NCI-H1417 treated with DMSO at 0.1 percent for 48 hours (cell line): ENCODE measurements around the gene CHAC2.
"Not testable (repeated sequence)": the region's sequence is repeated elsewhere in the genome, so short reads cannot be mapped to it uniquely, and the experiment has no call there.

Experiments
- DNase-seq: peaks from one replicate; lab custom pipeline; 2025; lab: John Stamatoyannopoulos, UW

CHAC2 gene

DNA sequence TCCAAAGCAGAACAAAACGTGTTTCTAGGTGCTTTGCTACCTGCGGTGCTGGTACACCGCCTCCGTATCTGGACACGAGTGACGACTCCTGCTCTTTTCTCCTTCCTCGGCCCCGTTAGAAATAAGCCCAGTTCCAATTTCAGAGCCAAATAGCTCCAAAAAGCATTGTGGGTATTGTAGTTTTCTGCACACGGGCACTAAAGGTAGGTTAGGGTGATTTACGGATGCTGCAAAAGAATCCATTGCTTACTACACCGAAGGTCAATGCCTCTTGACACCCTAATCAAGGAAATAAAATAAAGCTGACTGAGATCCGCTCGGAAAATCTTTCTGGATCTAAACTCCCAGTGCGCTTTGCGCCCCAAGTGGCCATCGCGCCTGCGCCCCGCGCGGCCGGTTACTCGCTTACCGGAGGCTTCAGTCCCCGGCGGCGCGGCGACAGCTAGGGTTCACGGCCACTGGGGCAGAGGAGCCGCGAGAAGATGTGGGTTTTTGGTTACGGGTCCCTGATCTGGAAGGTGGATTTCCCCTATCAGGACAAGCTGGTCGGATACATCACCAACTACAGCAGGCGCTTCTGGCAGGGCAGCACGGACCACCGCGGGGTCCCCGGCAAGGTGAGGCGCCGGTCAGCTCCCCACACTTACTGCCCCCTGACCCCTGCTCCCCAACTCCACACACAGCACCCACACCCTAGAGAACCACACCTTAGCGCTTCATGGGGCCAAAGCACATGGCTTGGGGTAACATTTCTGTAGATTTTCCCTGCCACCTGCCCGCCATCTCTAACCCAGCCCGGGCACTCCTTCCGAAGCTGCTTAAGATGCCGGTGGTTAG is at the start of gene CHAC2:
CHAC2 (plus strand) TSS at position 400 of the 837 bp plus-strand sequence; CDS start at position 483, 83 bp downstream.
- DNase-seq = peak; percentile 62

DNA sequence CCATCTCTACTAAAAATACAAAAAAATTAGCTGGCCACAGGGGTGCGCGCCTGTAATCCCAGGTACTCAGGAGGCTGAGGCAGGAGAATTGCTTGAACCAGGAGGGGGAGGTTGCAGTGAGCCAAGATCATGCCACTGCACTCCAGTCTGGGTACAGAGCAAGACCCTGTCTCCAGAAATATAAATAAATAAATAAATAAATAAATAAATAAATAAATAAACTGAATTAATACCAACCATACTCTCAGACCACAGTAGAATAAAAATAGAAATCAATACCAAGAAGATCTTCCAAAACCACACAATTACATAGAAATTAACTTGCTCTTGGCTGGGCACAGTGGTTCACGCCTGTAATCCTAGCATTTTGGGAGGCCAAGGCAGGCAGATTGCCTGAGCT is 46.7 kb upstream of the CHAC2 start:
- DNase-seq = not testable (repeated sequence)

DNA sequence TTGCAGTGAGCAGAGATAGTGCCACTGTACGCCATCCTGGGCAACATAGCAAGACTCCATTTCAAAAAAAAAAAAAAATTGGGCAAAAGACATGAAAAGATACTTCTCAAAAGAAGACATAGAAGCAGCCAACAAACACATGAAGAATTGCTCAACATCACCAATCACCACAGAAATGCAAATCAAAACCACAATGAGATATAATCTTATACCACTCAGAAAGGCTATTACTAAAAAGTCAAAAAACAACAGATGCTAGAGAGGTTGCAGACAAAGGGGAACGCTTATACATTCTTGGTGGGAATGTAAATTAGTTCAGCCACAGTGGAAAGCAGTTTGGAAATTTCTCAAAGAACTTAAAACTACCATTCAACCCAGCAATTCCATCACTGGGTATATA is 43.1 kb upstream of the CHAC2 start:
- DNase-seq = no peak

DNA sequence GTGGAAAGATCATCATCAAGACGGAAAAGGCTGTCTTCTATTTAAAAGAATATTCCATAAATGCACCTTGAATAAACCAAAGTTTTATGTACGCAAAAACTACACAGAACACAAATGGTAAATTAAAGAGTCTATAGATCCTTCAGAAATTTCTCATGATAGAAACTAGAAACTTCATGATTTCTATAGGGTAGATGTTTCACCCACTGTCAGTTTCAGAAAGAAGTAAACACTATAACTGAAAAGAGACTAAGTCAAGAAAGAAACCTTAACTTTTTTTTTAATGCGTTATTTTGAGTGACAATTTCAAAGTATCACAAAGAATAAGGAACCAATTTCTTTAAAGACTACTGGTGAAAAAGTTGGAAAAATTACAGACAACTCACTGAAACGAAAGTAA is 41.9 kb upstream of the CHAC2 start:
- DNase-seq = no peak

DNA sequence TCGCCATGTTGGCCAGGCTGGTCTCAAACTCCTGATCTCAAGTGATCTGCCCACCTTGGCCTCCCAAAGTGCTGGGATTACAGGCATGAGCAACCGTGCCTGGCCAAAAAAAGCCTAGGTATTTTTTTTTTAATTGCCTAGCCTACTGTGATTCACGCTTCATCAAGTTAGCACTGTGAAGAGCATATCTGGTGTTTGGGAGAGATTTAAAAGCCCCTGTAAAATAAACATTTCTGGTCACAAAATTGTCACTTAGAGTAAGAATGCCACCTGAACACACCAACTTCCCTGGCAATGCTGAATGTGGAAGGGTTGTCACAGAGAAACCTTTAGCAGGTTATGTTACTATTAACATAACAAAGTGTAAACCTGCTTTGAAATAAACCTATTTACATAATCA is 39.7 kb upstream of the CHAC2 start:
- no peak for DNase-seq

DNA sequence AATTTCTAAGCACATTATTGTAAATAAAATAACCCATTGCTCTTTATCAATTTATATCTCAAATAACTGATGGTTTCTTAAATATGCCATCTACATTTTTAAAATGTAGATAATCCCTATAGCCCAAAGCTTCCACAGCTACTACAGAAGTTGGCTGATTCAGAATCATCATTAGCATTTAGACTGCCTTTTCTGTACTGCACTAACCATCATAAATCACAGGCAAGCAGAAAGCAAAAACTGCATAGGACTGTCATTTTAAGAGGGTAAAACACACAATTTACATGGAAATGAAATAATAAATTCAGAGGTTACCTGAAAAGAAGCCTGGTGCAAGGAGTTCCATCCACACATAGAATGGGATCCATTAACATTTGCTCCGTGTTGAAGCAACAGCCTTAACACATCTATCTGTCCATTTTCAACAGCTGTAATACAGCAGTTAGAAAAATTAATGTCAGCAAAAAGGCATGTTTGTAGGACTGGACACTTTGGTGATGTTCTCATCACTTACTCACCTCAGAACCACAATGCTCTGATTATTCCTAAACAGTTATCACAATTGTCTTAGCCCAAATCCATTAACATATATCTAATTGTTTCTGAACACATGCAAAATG is 38.4 kb upstream of the CHAC2 start:
- DNase-seq = no peak

DNA sequence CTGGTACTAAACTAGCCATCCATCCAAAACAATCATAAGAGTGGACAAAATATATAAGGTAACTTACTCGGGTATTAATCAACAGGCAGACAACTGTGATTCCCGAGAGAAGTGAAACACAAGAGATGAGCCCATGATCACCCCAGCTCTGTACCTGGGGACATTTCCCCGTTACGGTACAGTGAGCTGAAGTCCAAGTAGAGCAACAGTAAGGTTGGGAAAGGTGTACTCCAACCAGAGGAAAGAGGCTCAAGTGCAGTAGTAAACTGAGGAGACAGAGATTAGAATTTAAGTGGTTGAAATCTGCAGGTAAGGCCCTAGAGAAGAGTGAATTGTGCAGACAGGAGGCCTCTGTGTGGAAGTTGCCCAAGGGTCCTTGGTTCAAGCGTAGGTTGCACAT is 30.5 kb upstream of the CHAC2 start:
- no peak for DNase-seq

DNA sequence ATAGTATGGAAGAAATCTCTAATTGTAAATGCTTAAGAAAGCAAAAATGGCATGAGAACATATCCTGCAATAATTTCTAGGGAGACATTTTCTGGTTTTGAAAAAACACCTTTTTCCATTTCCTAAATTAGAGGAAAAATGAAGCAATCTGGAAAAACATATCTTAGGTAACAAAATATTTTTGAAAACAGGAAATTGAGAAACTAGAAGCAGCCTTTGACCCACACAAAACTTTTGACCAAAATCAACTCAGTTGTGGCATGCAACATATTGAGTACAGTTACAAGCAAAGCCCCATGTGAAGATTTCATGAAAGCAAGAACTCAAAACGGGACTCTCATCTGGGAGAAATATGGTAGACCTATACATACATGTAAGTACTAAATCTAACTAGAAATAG is 28.6 kb upstream of the CHAC2 start:
- no peak for DNase-seq

DNA sequence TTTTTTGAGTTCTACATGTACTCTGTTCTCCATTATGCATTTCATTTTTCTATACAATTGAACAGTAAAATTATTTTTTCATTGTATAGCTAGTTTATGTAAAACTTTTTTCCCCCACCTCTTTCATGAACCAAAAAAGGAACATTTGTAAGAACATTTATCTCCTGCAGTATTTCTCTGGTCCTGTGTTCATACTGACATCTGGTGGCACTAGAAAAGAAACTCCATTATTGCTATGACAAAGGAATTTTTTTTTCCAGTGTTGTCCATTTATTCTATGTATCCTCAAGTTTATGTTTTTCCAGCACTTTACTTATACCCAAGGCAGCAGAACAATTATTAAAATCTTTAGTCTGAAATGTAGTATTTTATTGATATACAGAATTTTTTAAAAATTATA is 27.4 kb upstream of the CHAC2 start:
- DNase-seq = no peak

DNA sequence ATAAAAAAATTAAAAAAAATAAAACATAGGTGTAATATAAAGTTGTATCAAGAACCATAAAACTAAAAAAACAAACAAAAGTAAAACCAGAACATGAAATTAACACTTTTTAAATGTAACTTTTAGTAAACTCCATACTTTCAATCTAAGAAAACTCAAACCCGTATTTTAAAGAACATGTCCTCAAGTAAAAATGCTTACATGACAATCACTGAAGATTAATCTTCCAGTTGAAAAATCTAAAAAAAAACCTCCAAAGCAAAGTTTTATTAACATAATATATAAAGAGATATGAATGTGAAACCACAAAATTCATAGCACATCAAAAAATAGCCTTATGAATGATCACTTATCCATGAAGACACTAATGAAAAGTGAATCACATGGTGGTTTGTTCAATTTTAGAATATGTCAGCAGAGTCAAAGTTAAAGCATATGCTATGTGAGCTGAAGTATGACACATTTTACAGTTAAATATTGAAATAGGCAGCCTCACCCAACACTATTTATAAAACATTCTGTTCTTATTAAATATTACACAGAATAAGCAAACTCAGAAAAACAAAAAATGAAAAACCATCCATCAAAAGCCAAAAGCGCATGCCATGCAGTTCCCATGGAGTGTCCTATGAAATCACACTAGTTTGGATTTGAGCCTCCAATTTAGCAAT is 23.1 kb upstream of the CHAC2 start:
- DNase-seq = no peak

DNA sequence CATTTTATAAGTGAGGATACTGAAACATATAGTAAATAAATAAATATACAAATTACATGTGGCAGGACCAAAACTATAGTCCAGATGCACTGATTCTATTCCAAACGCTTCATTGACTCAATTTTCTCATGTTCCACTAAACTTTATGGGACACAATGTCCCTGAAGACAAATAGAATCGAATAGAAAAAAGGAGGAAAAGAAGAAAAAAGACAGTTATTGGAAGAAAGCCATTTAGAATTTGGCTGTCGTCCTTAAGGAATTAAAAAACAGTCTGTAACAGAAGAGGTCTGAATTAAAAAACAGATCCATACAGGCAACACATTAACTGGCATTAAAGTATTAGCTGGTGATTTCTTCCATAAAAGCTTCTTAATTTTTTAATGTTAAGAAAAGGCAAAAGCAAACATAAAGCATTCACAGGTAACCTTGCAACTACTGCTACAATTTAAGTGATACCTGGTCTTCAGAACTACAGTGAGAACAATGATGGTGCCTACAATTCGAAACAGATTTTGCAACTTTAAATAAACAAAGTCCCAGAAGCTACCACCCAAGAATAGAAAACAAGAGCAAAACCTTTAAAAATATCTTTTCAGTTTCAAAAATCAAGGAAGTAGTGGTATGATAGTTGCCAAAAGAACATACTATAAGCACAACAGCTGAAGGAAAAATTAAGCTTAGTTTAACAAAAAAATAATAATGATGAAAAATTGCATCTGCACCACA is 17.4 kb upstream of the CHAC2 start:
- no peak for DNase-seq

DNA sequence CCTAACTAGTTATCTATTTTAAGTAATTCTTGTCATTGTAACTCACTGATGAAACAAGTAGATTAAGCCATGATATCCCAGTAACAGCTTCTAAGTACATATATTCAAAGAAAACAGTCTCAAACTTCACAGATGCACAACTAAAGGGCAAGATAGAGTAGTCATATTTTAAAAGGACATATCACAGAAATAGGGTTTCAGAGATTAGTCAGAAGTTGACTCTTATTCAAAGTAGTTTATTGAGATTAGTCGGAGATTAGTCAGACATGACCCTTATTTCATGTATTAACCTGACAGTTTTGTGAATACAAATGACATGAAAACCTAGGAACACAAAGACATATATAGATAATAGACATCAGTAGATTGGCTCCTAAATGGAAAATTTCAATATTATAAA is 15.9 kb upstream of the CHAC2 start:
- no peak for DNase-seq

DNA sequence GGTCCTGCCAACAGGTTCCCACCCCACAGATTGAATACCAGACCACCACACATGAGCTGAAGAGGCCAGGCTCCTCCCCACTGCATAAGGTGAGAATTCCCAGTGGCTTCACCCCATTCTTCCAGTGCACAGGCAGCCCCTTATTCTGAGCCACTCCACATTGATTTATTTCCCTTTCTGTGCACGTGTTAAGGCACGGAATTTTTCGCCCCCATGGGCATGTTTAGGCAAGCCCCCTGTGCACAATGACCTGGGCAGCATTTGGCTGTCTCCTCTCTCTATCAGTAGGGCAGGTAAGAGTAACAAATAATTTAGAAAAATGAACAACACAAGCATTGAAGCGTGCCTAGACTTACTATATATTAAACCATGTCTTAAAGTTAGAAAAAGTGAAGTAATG is 15.2 kb upstream of the CHAC2 start:
- no peak for DNase-seq

DNA sequence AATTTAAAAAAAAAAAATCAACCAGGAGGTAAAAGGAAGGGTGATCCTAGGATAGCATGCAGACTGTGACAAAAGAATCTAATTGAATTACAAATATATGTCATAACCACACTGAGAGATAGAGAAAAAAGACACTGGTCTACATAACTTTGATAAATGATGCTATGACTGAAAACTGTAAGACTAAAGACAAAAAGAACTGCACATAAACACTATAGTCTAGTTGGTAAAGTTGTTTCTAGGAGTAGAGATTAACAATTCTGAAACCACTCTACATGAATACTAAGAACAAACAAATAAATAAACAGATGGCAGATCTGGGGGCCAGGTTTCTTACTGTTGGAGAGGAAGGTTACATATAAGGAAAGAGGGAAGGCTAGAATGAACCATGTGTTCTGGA is 14.6 kb upstream of the CHAC2 start:
- DNase-seq = no peak

DNA sequence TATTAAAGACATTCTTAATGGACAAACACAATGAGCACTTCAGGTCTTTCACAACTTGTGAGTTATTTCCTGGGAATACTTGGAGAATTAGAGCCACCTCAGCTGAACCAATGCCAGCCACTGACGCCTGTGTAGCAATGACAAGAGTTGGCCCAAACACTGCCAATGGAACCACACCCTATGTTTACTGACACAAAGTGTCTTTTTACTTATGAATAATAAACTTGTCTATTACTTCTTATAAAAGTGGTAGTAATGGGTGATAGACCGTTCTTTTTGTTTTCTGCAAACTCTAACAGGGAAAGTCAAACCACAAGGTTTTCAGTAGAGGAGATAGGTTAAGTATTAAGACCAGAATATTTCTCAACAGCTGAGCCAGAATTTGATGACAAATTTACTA is 12.5 kb upstream of the CHAC2 start:
- DNase-seq = no peak

DNA sequence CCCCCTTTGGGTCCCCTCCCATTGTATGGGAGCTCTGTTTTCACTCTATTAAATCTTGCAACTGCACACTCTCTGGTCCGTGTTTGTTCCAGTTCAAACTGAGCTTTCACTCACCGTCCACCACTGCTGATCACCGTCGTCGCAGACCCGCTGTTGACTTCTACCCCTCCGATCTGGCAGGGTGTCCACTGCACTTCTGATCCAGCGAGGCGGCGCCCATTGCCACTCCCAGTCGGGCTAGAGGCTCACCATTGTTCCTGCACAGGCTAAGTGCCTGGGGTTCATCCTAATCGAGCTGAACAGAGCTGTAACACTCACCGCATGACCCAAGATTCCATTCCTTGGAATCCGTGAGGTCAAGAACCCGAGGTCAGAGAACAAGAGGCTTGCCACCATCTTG is 11.0 kb upstream of the CHAC2 start:
- no peak for DNase-seq

DNA sequence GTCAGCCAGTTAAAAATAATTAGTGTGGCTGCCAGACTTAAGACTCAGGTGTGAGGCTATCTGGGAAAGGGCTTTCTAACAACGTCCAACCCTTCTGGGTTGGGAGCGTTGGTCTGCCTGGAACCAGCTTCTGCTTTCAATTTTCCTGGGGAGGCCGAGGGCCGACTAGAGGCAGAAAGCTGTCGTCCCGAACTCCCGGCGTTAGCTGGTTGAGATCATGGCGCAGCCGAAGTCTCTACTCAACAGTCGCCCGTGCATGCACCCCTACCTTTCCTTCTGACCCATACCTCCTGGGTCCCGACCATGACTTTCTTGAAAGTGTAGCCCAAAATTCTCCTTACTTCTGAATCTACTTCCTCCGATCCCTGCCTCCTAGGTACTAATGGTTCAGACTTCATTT is 10.4 kb upstream of the CHAC2 start:
- DNase-seq = not testable (repeated sequence)

DNA sequence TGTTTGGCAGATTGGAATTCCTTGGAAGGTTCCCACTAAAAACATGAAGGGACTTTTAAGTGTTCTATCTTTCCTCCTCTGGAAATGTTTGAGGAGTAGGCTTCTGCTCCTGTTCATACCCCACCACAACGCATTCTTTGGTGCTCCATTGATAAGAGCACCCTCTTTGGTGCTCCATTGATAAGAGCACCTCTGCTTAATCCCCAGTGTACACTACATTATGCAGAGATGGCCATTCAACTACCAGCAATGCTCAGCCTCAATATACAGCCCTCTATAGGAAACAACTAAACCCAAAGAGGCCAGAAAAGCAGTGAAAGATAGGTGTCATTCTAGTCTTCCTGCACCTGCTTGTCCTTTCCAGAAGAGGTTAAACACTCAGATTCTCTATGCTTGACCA is 1.8 kb upstream of the CHAC2 start:
- no peak for DNase-seq

DNA sequence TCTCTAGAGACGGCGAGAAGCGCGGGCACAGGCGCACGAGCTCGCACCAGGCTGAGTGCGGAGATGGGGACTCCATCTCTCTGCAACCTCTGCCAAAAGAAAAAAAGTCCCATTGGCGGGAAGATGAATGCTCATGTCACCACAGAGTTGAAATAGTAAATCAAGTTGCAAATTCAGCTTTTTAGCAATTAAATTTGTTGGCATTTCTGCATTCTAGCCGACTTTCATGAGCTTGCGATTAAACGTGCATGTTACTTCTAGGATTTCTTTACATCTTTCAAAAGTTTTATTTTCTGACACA is 588 bp downstream of the CHAC2 start:
- no peak for DNase-seq

DNA sequence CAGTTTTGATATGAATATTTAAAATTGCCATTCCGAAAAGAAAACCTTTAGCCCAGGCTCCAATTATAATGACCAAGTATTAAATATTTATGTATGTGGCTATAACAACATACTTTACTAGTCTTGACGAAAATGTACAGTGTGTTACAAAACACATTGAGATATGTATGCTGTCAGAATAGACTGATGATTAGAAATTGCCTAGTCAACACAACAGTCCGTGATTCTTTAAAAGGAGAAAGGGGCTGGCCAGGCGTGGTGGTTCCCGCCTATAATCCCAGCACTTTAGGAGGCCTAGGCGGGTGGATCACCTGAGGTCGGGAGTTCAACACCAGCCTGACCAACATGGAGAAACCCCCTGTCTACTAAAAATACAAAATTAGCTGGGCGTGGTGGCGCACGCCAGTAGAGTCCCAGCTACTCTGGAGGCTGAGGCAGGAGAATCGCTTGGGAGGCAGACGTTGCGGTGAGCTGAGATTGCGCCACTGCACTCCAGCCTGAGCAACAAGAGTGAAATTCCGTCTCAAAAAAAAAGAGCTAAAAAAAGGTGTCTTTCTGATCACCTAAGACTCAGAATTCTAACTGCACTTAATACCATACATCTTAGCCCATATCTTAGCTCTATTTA is 1.8 kb downstream of the CHAC2 start:
- DNase-seq = no peak

DNA sequence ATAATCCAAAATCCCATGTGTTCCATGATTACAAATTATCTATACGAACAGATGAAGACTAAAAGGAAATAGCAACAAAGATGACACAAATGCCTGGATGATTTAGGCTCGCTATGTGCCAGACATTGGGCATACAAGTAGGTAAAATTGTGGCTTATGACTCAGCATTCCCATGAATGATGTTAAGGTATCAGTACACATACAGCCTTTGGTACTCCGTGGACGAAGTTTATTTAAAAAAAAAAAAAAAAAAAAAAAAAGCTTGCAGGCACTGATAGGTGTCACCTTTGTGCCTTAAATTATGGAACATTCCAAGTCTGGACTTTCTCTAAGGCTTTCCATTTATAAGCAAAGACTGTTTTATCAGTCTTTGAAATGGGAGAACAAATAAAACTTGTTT is 2.7 kb downstream of the CHAC2 start:
- no peak for DNase-seq

DNA sequence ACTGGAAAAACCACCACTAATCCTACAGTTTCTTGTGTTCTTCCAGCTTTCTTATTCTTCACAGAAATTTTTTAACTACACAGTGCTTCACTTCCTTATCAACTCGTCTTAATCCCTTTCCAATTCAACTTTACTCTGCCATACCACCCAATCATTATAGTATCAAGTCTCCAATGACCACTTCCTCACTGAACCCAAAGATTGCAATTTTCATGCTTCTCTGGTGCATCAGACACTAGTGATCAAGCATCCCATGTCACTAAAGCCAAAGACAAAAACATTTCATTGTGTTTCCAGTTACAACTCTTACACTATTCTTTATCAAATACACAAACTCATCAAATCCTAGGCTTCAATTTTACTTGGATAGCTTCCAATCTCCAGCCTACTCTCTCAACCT is 9.5 kb downstream of the CHAC2 start:
- DNase-seq = no peak
